ENCODE measurements around the gene FAM161B. TPM values are rescaled to one million over a fixed set of nuclear protein-coding genes. Genes with fewer than 3 reads are reported as not detected.
A peak's percentile ranks its signal among the peaks of the same experiment; 100 is the strongest.
"Not testable (repeated sequence)": the region's sequence is repeated elsewhere in the genome, so short reads cannot be mapped to it uniquely, and the experiment has no call there.

FAM161B gene
- total RNA-seq, 1 donor from 2014 or later, result 0.53 TPM

DNA sequence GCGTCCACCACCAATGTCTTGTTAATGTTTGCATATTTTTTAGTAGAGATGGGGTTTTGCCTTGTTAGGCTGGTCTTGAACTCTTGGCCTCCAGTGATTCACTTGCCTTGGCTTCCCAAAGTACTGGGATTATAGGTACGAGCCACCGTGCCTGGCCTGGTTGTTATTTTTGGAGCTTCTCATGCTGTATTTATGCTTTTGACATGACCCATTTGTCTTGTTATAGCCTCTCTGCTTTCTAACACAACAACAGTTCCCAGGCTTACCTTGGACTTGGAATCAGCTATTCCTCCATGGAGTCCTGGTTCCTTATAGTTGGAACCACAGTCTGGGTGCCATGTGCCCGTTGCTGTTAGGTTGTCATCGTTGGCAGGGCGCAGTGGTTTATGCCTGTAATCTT, 33.6 kb downstream of the FAM161B start:
- no peak for DNase-seq (ENCODE audit: low spot score in 2 of 2)
- TF ChIP-seq, protein P1, sequence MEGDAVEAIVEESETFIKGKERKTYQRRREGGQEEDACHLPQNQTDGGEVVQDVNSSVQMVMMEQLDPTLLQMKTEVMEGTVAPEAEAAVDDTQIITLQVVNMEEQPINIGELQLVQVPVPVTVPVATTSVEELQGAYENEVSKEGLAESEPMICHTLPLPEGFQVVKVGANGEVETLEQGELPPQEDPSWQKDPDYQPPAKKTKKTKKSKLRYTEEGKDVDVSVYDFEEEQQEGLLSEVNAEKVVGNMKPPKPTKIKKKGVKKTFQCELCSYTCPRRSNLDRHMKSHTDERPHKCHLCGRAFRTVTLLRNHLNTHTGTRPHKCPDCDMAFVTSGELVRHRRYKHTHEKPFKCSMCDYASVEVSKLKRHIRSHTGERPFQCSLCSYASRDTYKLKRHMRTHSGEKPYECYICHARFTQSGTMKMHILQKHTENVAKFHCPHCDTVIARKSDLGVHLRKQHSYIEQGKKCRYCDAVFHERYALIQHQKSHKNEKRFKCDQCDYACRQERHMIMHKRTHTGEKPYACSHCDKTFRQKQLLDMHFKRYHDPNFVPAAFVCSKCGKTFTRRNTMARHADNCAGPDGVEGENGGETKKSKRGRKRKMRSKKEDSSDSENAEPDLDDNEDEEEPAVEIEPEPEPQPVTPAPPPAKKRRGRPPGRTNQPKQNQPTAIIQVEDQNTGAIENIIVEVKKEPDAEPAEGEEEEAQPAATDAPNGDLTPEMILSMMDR (IDR thresholded peaks at IDR 0.05), result no peak
- Histone ChIP-seq H3K4me1 (no peaks in the 10 kb centered on the region), H3K27ac (no peak overlapping the region), H3K4me3 (no peak overlapping the region), H3K27me3 (no peaks in the 10 kb centered on the region), H3K9me3 (no peaks in the 10 kb centered on the region), H3K36me3 (peaks cover 32 to 72% of the 10 kb centered on the region in 2 donors)
- intact Hi-C loops (cut with DNase I), result no loop called here

DNA sequence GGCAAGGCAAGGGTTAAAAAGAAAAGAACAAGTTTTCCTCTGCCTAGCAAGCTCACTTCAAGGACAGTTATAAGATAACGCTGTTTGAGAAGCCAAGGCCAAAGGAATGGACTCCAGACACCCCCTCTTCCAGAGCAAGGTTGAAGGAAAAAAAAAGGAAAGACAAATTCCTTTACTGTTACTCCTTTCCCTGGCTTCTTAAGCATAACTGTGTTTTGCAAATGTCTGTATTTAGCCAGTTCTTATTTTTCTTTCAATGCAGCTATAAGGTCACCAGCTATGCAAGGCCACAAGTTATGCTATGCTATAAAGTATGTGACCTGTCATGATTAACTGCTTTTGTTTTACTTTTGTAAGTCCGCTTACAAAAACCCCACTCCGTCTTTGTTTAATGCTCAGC, 36.6 kb downstream of the FAM161B start:
- Histone ChIP-seq H3K36me3 (peaks cover 45 to 78% of the 10 kb centered on the region in 2 donors), H3K27ac (no peak overlapping the region), H3K4me3 (no peak overlapping the region), H3K9me3 (no peaks in the 10 kb centered on the region), H3K4me1 (no peaks in the 10 kb centered on the region), H3K27me3 (no peaks in the 10 kb centered on the region)
- no peak for DNase-seq (ENCODE audit: low spot score in 2 of 2)
- TF ChIP-seq, protein P1 (IDR thresholded peaks at IDR 0.05), result no peak
- intact Hi-C loops (cut with DNase I), result no loop called here

- no peak for DNase-seq (ENCODE audit: low spot score in 2 of 2)
Observed at GRCh38 chr14:73909681-73910080, 40.2 kb downstream of the FAM161B start.

GRCh38 chr14:73903028-73903427, 46.9 kb downstream of the FAM161B start:
- TF ChIP-seq, protein P1 (IDR thresholded peaks at IDR 0.05), result no peak
- intact Hi-C loops (cut with DNase I), result no loop called here
- no peak overlapping the region for H3K27ac ChIP-seq
- H3K27me3 ChIP-seq, result no peaks in the 10 kb centered on the region
- no peak overlapping the region for H3K4me3 ChIP-seq
- H3K36me3 ChIP-seq, result peaks cover 50 to 79% of the 10 kb centered on the region in 2 donors
- no peak for DNase-seq (ENCODE audit: low spot score in 2 of 2)
- H3K4me1 ChIP-seq, result no peaks in the 10 kb centered on the region
- no peaks in the 10 kb centered on the region for H3K9me3 ChIP-seq

More at GRCh38 chr14:73909681-73910080, 40.2 kb downstream of the FAM161B start:
- Histone ChIP-seq H3K36me3 (peaks cover 72 to 97% of the 10 kb centered on the region in 2 donors), H3K4me3 (no peak overlapping the region), H3K9me3 (no peaks in the 10 kb centered on the region), H3K4me1 (no peaks in the 10 kb centered on the region), H3K27ac (no peak overlapping the region), H3K27me3 (no peaks in the 10 kb centered on the region)
- intact Hi-C loops (cut with DNase I), result no loop called here
- TF ChIP-seq, protein P1 (IDR thresholded peaks at IDR 0.05), result no peak

GRCh38 chr14:73896521-73896920, 53.4 kb downstream of the FAM161B start:
- no peaks in the 10 kb centered on the region for H3K9me3 ChIP-seq
- peak overlapping the region in 1 of 2 donors; percentile 28 for H3K27ac ChIP-seq
- H3K27me3 ChIP-seq, result no peaks in the 10 kb centered on the region
- no peak overlapping the region for H3K4me3 ChIP-seq
- H3K36me3 ChIP-seq, result peaks cover 52 to 85% of the 10 kb centered on the region in 2 donors
- intact Hi-C loops (cut with DNase I), result no loop called here
- no peaks in the 10 kb centered on the region for H3K4me1 ChIP-seq
- no peak for DNase-seq (ENCODE audit: low spot score in 2 of 2)
- TF ChIP-seq, protein P1 (IDR thresholded peaks at IDR 0.05), result no peak

DNA sequence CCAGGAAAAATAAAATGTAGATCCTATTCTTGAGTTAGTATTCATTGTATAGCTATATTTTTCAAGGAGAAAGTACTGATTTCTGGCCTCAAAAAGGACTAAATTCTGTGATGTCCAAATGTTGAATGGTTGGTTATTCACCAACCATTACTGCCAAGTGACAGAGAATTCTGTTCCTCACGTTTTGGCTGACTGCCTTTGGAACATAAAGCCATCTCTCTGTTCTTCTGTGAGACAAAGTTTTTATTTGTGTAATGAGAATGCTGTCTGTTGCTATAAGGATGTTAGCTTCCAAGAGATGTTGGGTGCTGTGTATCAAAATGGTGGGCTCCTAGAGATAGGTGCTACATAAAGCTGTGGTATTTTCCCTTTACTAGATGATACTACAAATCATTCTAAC, 54.0 kb downstream of the FAM161B start:
- peaks cover 52 to 82% of the 10 kb centered on the region in 2 donors for H3K36me3 ChIP-seq
- H3K27me3 ChIP-seq, result no peaks in the 10 kb centered on the region
- no peak for DNase-seq (ENCODE audit: low spot score in 2 of 2)
- H3K4me3 ChIP-seq, result no peak overlapping the region
- no peak overlapping the region for H3K27ac ChIP-seq
- no peaks in the 10 kb centered on the region for H3K4me1 ChIP-seq
- TF ChIP-seq, protein P1 (IDR thresholded peaks at IDR 0.05), result no peak
- H3K9me3 ChIP-seq, result no peaks in the 10 kb centered on the region
- intact Hi-C loops (cut with DNase I), result no loop called here

DNA sequence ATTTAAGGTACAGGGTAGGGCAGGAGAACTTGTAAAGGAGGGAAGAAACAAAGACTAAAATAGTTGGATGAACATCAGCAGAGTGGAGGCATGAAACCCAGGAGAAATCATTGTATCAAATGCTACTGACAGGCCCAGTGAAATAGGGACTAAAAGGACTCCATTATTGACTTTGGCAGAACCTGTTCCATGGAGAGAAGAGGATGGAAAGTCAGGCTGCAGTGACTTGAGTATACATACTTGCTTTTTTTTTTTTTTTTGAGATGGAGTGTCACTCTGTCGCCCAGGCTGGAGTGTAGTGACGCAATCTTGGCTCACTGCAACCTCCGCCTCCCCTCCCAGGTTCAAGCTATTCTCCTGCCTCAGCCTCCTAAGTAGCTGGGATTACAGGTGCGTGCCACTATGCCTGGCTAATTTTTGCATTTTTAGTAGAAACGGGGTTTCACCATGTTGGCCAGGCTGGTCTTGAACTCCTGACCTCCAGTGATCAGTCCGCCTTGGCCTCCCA, 55.7 kb downstream of the FAM161B start:
- H3K4me1 ChIP-seq; intact Hi-C loops (cut with DNase I); H3K27me3 ChIP-seq; DNase-seq (ENCODE audit: low spot score in 2 of 2); H3K9me3 ChIP-seq; H3K4me3 ChIP-seq; H3K27ac ChIP-seq: not testable (repeated sequence)
- H3K36me3 ChIP-seq, result peaks cover 48 to 65% of the 10 kb centered on the region in 2 donors

All from ascending aorta (tissue), 2 donors.